GM12891 (cell line): ENCODE results near the gene ACAN.
"Not testable (repeated sequence)": the region's sequence is repeated elsewhere in the genome, so short reads cannot be mapped to it uniquely, and the experiment has no call there.

Experiments
- DNase-seq: peaks from one replicate; pipeline ENCODE4 v3.0.0; 2011; ENCODE audit warnings: low spot score; ENCODE audit not compliant: insufficient read length
- FAIRE-seq: peaks from 2 replicates; lab custom pipeline; 2011; peaks lifted over from hg19 to GRCh38; lab: Jason Lieb, UNC
- PAX5 ChIP-seq: IDR thresholded peaks from 2 replicates; pipeline ENCODE4 v1.6.1; 2011; ENCODE audit warnings: low read length, moderate library complexity, mild to moderate bottlenecking; ENCODE audit not compliant: insufficient read depth, severe bottlenecking
- POLR2A ChIP-seq: IDR thresholded peaks from 2 replicates; pipeline ENCODE4 v1.6.1; 2011; ENCODE audit warnings: low read depth, low read length, control low read depth
- POLR2AphosphoS5 ChIP-seq: IDR thresholded peaks from 2 replicates; pipeline ENCODE4 v1.6.1; 2011; ENCODE audit warnings: low read depth, low read length, control low read depth
- POU2F2 ChIP-seq: IDR thresholded peaks from 2 replicates; pipeline ENCODE4 v1.6.1; 2011; ENCODE audit warnings: low read depth, mild to moderate bottlenecking, control low read depth, low read length, moderate library complexity
- SPI1 ChIP-seq: IDR thresholded peaks from 2 replicates; pipeline ENCODE4 v1.6.1; 2011; ENCODE audit warnings: low read depth, low read length, control low read depth
- TAF1 ChIP-seq: IDR thresholded peaks from 2 replicates; pipeline ENCODE4 v1.6.1; 2011; ENCODE audit warnings: low read depth, low read length, control low read depth

Gene ACAN

DNA sequence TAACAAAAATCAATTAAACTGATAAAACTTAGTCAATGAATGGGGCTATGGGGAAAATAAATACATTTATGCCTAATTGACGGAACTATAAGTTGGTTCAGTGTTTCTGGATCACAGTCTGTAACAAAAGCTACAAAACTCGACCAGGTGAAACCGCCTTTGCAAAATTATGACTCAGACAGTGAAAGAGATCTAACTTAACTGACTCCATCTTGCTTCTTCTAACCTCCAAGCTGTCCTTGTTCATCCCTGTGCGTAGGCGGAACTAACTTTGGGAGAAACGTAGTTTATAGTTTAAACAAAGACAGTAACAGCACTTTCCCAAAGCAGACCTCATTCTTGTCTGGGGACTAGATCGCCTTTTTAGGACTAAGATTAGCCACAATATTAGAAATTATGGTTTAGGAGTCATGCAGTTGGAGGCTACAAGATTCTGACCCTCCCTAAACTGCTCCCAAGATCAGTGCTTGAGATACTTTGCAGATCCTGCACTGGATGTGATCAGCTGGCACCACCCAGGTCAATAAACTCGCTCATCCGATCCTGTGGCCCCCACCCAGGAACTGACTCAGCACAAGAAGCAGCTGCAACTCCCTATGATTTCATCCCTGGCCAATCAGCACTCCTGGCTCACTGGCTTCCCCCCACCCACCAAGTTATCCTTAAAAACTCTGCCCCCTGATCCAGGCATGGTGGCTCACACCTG lies 117.1 kb downstream of the ACAN start:
- no peak for TF ChIP-seq POU2F2
- no peak for TF ChIP-seq POLR2A
- no peak for TF ChIP-seq SPI1
- TF ChIP-seq TAF1 = no peak
- TF ChIP-seq POLR2AphosphoS5 = no peak
- TF ChIP-seq PAX5 = no peak
- FAIRE-seq (no peak), DNase-seq (no peak)

GRCh38 chr15:88920892-88921435 lies 117.7 kb downstream of the ACAN start:
- not testable (repeated sequence) for FAIRE-seq, DNase-seq
